ENCODE data around the gene FAM120B.

Gene FAM120B

DNA sequence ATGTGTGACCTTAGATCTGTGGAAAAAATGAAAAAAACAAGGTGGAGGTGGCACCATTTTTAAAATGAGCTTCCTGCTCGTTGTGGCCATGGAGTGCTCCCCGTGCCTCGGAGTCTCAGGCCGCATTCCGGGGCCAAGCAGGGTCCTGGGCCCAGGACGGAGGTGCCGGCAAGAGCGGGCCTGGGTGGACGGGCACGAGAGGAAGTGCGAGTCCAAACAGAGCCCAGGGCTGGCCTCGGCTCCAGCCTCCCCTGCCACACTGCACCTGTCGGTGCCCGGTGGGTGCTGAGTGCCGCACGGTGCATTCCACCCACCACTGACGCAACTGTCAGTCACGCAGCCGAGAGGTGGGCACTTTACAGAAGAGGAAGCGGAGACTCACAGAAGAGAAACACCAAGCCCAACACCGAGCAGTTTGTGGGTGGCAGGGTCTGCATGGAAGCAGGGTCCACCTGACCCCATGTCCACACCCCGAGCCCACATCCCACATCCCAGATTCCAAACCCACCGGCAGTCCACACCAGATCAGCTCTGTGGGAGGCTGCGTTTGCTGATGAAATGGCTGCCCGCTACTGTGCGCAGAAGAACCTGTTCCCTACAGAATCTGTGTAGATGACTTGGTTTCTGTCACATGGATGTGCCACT, 148.9 kb downstream of the FAM120B start:
- Histone ChIP-seq H3K9me3 (ENCODE audit: control extremely low read depth in 1 of 5, control insufficient read depth in 4 of 5, insufficient read depth in 2 of 5, low read depth in 1 of 5, low read length in 4 of 5) (no peaks in the 10 kb centered on the region), H3K4me3 (ENCODE audit: control insufficient read depth in 1 of 7, extremely low read depth in 1 of 7, insufficient read depth in 4 of 7, low read depth in 2 of 7, low read length in 6 of 7) (no peak overlapping the region), H3K27me3 (replicated peaks in 2 of 5; ENCODE audit: control insufficient read depth in 4 of 5, insufficient read depth in 5 of 5, low read length in 4 of 5) (peaks cover 0 to 1% (median 0%) of the 10 kb centered on the region in 5 experiments), H3K4me1 (ENCODE audit: control extremely low read depth in 1 of 4, control insufficient read depth in 4 of 4, insufficient read depth in 4 of 4, low read length in 3 of 4) (peaks cover 8 to 11% (median 10%) of the 10 kb centered on the region in 4 experiments), H3K27ac (ENCODE audit: insufficient read depth in 1 of 2, low read depth in 1 of 2, low read length in 2 of 2, poor library complexity in 1 of 2, severe bottlenecking in 2 of 2) (no peak overlapping the region), H3K36me3 (ENCODE audit: control insufficient read depth in 4 of 4, insufficient read depth in 4 of 4, low read length in 3 of 4) (no peaks in the 10 kb centered on the region)
- WGBS (ENCODE audit: insufficient coverage): 97% methylated on average over 25 of the region's 26 CpGs
- ChIA-PET CTCF (no interaction called here), POLR2A (no interaction called here)
- DNase-seq: no peak

DNA sequence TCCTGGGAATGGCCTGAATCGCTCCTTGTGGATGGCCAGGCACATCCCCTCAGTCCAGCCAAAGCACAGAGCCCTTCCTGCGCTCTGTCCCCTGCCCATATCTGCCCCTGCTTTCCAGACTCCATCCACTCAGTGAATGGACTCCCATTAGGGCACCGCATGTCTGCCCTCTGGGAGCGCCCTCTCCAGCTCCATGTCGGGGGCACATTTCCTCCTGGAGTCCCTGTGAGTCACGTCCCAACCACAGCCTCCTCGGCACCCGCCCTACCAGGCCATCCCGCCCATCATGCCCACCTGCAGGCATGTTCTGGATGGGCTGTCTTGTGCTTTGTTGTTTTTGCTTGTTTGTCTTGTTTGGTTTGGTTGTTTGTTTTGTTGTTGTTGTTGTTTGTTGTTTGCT, 149.8 kb downstream of the FAM120B start:
- H3K36me3 ChIP-seq (ENCODE audit: control insufficient read depth in 4 of 4, insufficient read depth in 4 of 4, low read length in 3 of 4): no peaks in the 10 kb centered on the region
- ChIA-PET POLR2A (no interaction called here), CTCF (no interaction called here)
- H3K4me1 ChIP-seq (ENCODE audit: control extremely low read depth in 1 of 4, control insufficient read depth in 4 of 4, insufficient read depth in 4 of 4, low read length in 3 of 4): peaks cover 8 to 12% (median 10%) of the 10 kb centered on the region in 4 experiments
- no peaks in the 10 kb centered on the region for H3K9me3 ChIP-seq (ENCODE audit: control extremely low read depth in 1 of 5, control insufficient read depth in 4 of 5, insufficient read depth in 2 of 5, low read depth in 1 of 5, low read length in 4 of 5)
- WGBS (ENCODE audit: insufficient coverage): 82% methylated on average over 5 of the region's 9 CpGs
- no peak overlapping the region for H3K4me3 ChIP-seq (ENCODE audit: control insufficient read depth in 1 of 7, extremely low read depth in 1 of 7, insufficient read depth in 4 of 7, low read depth in 2 of 7, low read length in 6 of 7)
- DNase-seq: no peak
- no peak overlapping the region for H3K27ac ChIP-seq (ENCODE audit: insufficient read depth in 1 of 2, low read depth in 1 of 2, low read length in 2 of 2, poor library complexity in 1 of 2, severe bottlenecking in 2 of 2)
- peaks cover 0 to 1% (median 0%) of the 10 kb centered on the region in 5 experiments for H3K27me3 ChIP-seq (replicated peaks in 2 of 5; ENCODE audit: control insufficient read depth in 4 of 5, insufficient read depth in 5 of 5, low read length in 4 of 5)

Data from common myeloid progenitor, CD34-positive (primary cell).